Esophagus squamous epithelium (tissue), 4 donors: ENCODE data around the gene TBC1D3B.
"Not testable (repeated sequence)": the region's sequence is repeated elsewhere in the genome, so short reads cannot be mapped to it uniquely, and the experiment has no call there.

Source experiments
- POLR2A ChIP-seq, 4 donors: fragments of 450-650 bp; IDR thresholded peaks; one replicate each; pipeline ENCODE4 v1.6.1; 2017; ENCODE audit warnings: antibody characterized with exemption in 4 of 4, mild to moderate bottlenecking in 4 of 4, moderate library complexity in 3 of 4
- TF ChIP-seq, protein P1 (sequence below), 6 experiments: fragments of 450-650 bp in 4 of 6; fragments of 200-600 bp in 2 of 6; sonication (generic) in 2 of 6; IDR thresholded peaks; one replicate each; pipeline ENCODE4 v1.5.1; 2016 to 2019; ENCODE audit warnings: antibody characterized with exemption in 6 of 6, mild to moderate bottlenecking in 4 of 6, moderate library complexity in 4 of 6

GRCh38 chr17:36206486-36206821, 30.0 kb upstream of the TBC1D3B start:
- TF ChIP-seq, protein P1, sequence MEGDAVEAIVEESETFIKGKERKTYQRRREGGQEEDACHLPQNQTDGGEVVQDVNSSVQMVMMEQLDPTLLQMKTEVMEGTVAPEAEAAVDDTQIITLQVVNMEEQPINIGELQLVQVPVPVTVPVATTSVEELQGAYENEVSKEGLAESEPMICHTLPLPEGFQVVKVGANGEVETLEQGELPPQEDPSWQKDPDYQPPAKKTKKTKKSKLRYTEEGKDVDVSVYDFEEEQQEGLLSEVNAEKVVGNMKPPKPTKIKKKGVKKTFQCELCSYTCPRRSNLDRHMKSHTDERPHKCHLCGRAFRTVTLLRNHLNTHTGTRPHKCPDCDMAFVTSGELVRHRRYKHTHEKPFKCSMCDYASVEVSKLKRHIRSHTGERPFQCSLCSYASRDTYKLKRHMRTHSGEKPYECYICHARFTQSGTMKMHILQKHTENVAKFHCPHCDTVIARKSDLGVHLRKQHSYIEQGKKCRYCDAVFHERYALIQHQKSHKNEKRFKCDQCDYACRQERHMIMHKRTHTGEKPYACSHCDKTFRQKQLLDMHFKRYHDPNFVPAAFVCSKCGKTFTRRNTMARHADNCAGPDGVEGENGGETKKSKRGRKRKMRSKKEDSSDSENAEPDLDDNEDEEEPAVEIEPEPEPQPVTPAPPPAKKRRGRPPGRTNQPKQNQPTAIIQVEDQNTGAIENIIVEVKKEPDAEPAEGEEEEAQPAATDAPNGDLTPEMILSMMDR (IDR thresholded peaks at IDR 0.05), result not testable (repeated sequence)
- TF ChIP-seq POLR2A (IDR thresholded peaks at IDR 0.05), result not testable (repeated sequence)
